ENCODE results near the gene DIRAS3.

GRCh38 chr1:68049941-68050878 is at the start of gene DIRAS3:
- TF ChIP-seq CTCF (IDR thresholded peaks at IDR 0.05) = no peak
- TF ChIP-seq EP300 (IDR thresholded peaks at IDR 0.05) = no peak
- TF ChIP-seq POLR2A (IDR thresholded peaks at IDR 0.05) = no peak
